ENCODE measurements around the gene MFRP. TPM values are rescaled to one million over a fixed set of nuclear protein-coding genes. Genes with fewer than 3 reads are reported as not detected.

Gene MFRP
- total RNA-seq, 1 experiment from 2014 or later = not detected

- 0 out of 2 replicates have a peak, but pooled peaks have one; percentile 65 for TF ChIP-seq ZNF232 (CRISPR knock-in tag; IDR thresholded peaks at IDR 0.05)
- peak; percentile 94 for TF ChIP-seq HMGXB4 (CRISPR knock-in tag; IDR thresholded peaks at IDR 0.05)
- no peak for TF ChIP-seq SOX15 (CRISPR knock-in tag; IDR thresholded peaks at IDR 0.05)
- TF ChIP-seq ARID4B (CRISPR knock-in tag; IDR thresholded peaks at IDR 0.05; ENCODE audit: borderline replicate concordance) = peak; percentile 18; the same call in 1 of the 2 replicates
Measured at GRCh38 chr11:119356349-119357031, 10.0 kb upstream of the MFRP start (continued).

- ChIA-PET CTCF (interaction anchor here (0.6 to 4.6 kb wide), 34 partner anchors 7 to 288 kb away, joined by 3 to 190 read pairs (median 5); partner anchors contain the start of genes C1QTNF5, CBL, MCAM and MFRP), POLR2A (interaction anchor here (0.7 to 1.5 kb wide), 2 partner anchors 119 to 750 kb away, joined by 3 to 7 read pairs; no protein-coding TSS in a partner anchor)
- DNase-seq (ENCODE audit: low spot score) = no peak
- ATAC-seq = no peak
- Mint-ChIP-seq H3K9me3 (0 out of 2 replicates have a peak, but pooled peaks cover 4% of the 10 kb centered on the region), H3K36me3 (peaks cover 20% of the 10 kb centered on the region), H3K4me3 (peak overlapping the region; percentile 25; the same call in 1 of the 2 replicates), H3K4me1 (peaks cover 29% of the 10 kb centered on the region), H3K27ac (no peak overlapping the region), H3K27me3 (ENCODE audit: low read depth) (peaks cover 22% of the 10 kb centered on the region)
- TF ChIP-seq ZNF121 (CRISPR knock-in tag; IDR thresholded peaks at IDR 0.05) (no peak), MXD4 (CRISPR knock-in tag; IDR thresholded peaks at IDR 0.05; ENCODE audit: borderline replicate concordance) (no peak), NR2C2 (CRISPR knock-in tag; IDR thresholded peaks at IDR 0.05) (no peak), E2F1 (CRISPR knock-in tag; IDR thresholded peaks at IDR 0.05) (no peak), FOXP1 (CRISPR knock-in tag; IDR thresholded peaks at IDR 0.05; ENCODE audit: borderline replicate concordance) (no peak)
Measured at GRCh38 chr11:119355091-119355843, 8.8 kb upstream of the MFRP start.

GRCh38 chr11:119352857-119353260, 6.4 kb upstream of the MFRP start:
- POLR2A ChIA-PET = no interaction called here
- Mint-ChIP-seq H3K27ac (no peak overlapping the region; the same call in 1 of the 2 replicates), H3K27me3 (ENCODE audit: low read depth) (peaks cover 27% of the 10 kb centered on the region), H3K4me3 (no peak overlapping the region), H3K36me3 (peaks cover 6% of the 10 kb centered on the region), H3K4me1 (peaks cover 22% of the 10 kb centered on the region), H3K9me3 (0 out of 2 replicates have a peak, but pooled peaks cover 4% of the 10 kb centered on the region)
- CTCF ChIA-PET = interaction anchor here (1.0 to 2.4 kb wide), 5 partner anchors 13 to 376 kb away, joined by 3 to 14 read pairs (median 8); partner anchors contain the start of genes C1QTNF5 and NECTIN1
- DNase-seq (ENCODE audit: low spot score) (no peak), ATAC-seq (no peak)
- TF ChIP-seq ZNF232 (CRISPR knock-in tag; IDR thresholded peaks at IDR 0.05) (no peak), CDX4 (CRISPR knock-in tag; IDR thresholded peaks at IDR 0.05; ENCODE audit: borderline replicate concordance) (no peak), RORB (CRISPR knock-in tag; IDR thresholded peaks at IDR 0.05) (no peak), SP1 (CRISPR knock-in tag; conservative IDR thresholded peaks at IDR 0.05) (no peak), ZNF281 (CRISPR knock-in tag; IDR thresholded peaks at IDR 0.05) (no peak), KAT7 (CRISPR knock-in tag; IDR thresholded peaks at IDR 0.05; ENCODE audit: borderline replicate concordance) (no peak), NR3C1 (CRISPR knock-in tag; conservative IDR thresholded peaks at IDR 0.05; ENCODE audit: low read depth) (no peak), ELF4 (CRISPR knock-in tag; IDR thresholded peaks at IDR 0.05; ENCODE audit: low read depth) (no peak), ESRRA (CRISPR knock-in tag; IDR thresholded peaks at IDR 0.05; ENCODE audit: borderline replicate concordance) (no peak), NFYB (CRISPR knock-in tag; conservative IDR thresholded peaks at IDR 0.05; ENCODE audit: low read depth) (no peak), SMAD4 (CRISPR knock-in tag; IDR thresholded peaks at IDR 0.05) (no peak)
